Keratinocyte (primary cell): ENCODE data around the gene ZNF578. TPM values are rescaled to one million over a fixed set of nuclear protein-coding genes. Genes with fewer than 3 reads are reported as not detected.
"Not testable (repeated sequence)": the region's sequence is repeated elsewhere in the genome, so short reads cannot be mapped to it uniquely, and the experiment has no call there.

Source experiments
- DNase-seq: peaks from one replicate; pipeline ENCODE4 v3.0.0-alpha.2; 2011; ENCODE audit warnings: low read depth, missing footprints, low spot score
- FAIRE-seq: peaks from 2 replicates; lab custom pipeline; 2011; peaks lifted over from hg19 to GRCh38; lab: Jason Lieb, UNC
- H2AFZ ChIP-seq: 2 replicates; pipeline ENCODE4 v1.6.0; 2012; ENCODE audit warnings: low read length, control low read depth, inconsistent platforms; ENCODE audit not compliant: control insufficient read depth
- H3K27ac ChIP-seq: 2 replicates; pipeline ENCODE4 v1.5.1; 2011; ENCODE audit warnings: low read length; ENCODE audit not compliant: control insufficient read depth, insufficient read depth
- H3K27me3 ChIP-seq: 3 replicates; pipeline ENCODE4 v1.6.0; 2011; ENCODE audit warnings: low read length; ENCODE audit not compliant: control insufficient read depth, insufficient read depth; ENCODE audit errors: extremely low read depth
- H3K36me3 ChIP-seq, 2 experiments: 2 replicates in 1 of 2; 3 replicates in 1 of 2; pipeline ENCODE4 v1.5.1; 2011; ENCODE audit warnings: low read length in 2 of 2, mild to moderate bottlenecking in 1 of 2; ENCODE audit not compliant: control insufficient read depth in 2 of 2, insufficient read depth in 2 of 2; ENCODE audit errors: extremely low read depth in 1 of 2
- H3K4me1 ChIP-seq: 3 replicates; pipeline ENCODE4 v1.5.1; 2011; ENCODE audit warnings: low read length; ENCODE audit not compliant: control insufficient read depth, insufficient read depth; ENCODE audit errors: extremely low read depth
- H3K4me2 ChIP-seq: 3 replicates; pipeline ENCODE4 v1.6.0; 2011; ENCODE audit warnings: low read depth, low read length; ENCODE audit not compliant: control insufficient read depth, insufficient read depth; ENCODE audit errors: extremely low read depth
- H3K4me3 ChIP-seq, 3 experiments: fragments of 200-600 bp in 1 of 3; sonication (generic) in 1 of 3; 2 replicates in 2 of 3; 3 replicates in 1 of 3; pipeline ENCODE4 v1.5.1; 2011 to 2016; ENCODE audit warnings: low read length in 3 of 3, mild to moderate bottlenecking in 3 of 3, control low read depth in 2 of 3, inconsistent platforms in 1 of 3, low read depth in 1 of 3, mixed read lengths in 1 of 3, mixed run types in 1 of 3, moderate library complexity in 1 of 3; ENCODE audit not compliant: control insufficient read depth in 2 of 3, insufficient read depth in 2 of 3; ENCODE audit errors: extremely low read depth in 1 of 3
- H3K79me2 ChIP-seq: 2 replicates; pipeline ENCODE4 v1.6.0; 2012; ENCODE audit warnings: low read length; ENCODE audit not compliant: control insufficient read depth, insufficient read depth
- H3K9ac ChIP-seq: 3 replicates; pipeline ENCODE4 v1.6.0; 2011; ENCODE audit warnings: low read length; ENCODE audit not compliant: control insufficient read depth, insufficient read depth; ENCODE audit errors: extremely low read depth
- H3K9me1 ChIP-seq: 3 replicates; pipeline ENCODE4 v1.6.0; 2011; ENCODE audit warnings: low read length; ENCODE audit not compliant: control insufficient read depth, insufficient read depth; ENCODE audit errors: extremely low read depth
- H3K9me3 ChIP-seq: 2 replicates; pipeline ENCODE4 v1.5.1; 2012; ENCODE audit warnings: low read depth, low read length; ENCODE audit not compliant: control insufficient read depth
- H4K20me1 ChIP-seq: 3 replicates; pipeline ENCODE4 v1.6.0; 2011; ENCODE audit warnings: low read length; ENCODE audit not compliant: control insufficient read depth, insufficient read depth; ENCODE audit errors: extremely low read depth
- dilution Hi-C: fragments of 300-500 bp; cut with MboI; formaldehyde crosslinking; loops from one replicate; pipeline ENCODE4 v1.7.0; 2020; ENCODE audit warnings: low sequenced_read_pairs; ENCODE audit not compliant: extremely low pct_ligation_motif_present
- polyA plus RNA-seq, 5 experiments: library from polyadenylated mRNA; depleted of rRNA in 3 of 5; stranded (reverse) in 3 of 5; stranded (forward) in 1 of 5; unstranded in 1 of 5; fragments of >200 nt; gene quantifications; 1 replicate in 1 of 5; 2 replicates in 3 of 5; 3 replicates in 1 of 5; pipeline versions ENCODE4 v1.2.1 to v1.2.3, GENCODE V29; 2011 to 2012; ENCODE audit warnings: missing spikeins in 2 of 5, low read depth in 1 of 5, low replicate concordance in 1 of 5

Gene ZNF578
- polyA plus RNA-seq, 1 donor (not counting 4 experiments of a cell fraction or from before 2014, with no cell fraction given), result 0.79 TPM

DNA sequence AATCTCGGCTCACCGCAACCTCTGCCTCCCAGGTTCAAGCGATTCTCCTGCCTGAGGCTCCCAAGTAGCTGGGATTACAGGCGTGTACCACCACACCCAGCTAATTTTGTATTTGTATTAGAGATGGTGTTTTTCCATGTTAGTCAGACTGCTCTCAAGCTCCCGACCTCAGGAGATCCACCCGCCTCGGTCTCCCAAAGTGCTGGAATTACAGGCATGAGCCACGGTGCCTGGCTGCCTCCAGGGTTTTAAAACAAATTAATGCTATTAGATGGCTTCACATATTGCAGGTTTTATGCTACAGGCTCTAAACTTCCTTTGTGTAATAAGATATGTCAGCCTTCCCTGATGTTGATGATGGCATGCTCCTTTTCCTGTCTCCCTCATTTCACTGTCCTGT lies 108.3 kb downstream of the ZNF578 start:
- H3K36me3 ChIP-seq, DNase-seq, H2AFZ ChIP-seq, H3K79me2 ChIP-seq, H3K4me3 ChIP-seq, dilution Hi-C loops, H3K4me2 ChIP-seq, H4K20me1 ChIP-seq, H3K4me1 ChIP-seq, FAIRE-seq, H3K9me1 ChIP-seq, H3K27me3 ChIP-seq, H3K9ac ChIP-seq, H3K27ac ChIP-seq: not testable (repeated sequence)
- peaks cover 16% of the 10 kb centered on the region for H3K9me3 ChIP-seq

Other genes starting within 250 kb of the ZNF578 start
- gene ZNF766, start 184.0 kb upstream of the ZNF578 start, polyA plus RNA-seq, result 7.5 to 10.6 TPM (median 7.9 TPM) in 3 replicates
- 4.9 to 7.5 TPM (median 5.1 TPM) in 3 replicates for gene ZNF480, start 156.4 kb upstream of the ZNF578 start, polyA plus RNA-seq
- 0.78 to 1.8 TPM (median 1.7 TPM) in 3 replicates for gene ZNF610, start 117.3 kb upstream of the ZNF578 start, polyA plus RNA-seq
- gene ZNF880, start 83.6 kb upstream of the ZNF578 start, polyA plus RNA-seq, result 18.7 to 23.9 TPM (median 19.6 TPM) in 3 replicates
- 11.1 to 24.9 TPM (median 18.6 TPM) in 3 replicates for gene ZNF528, start 55.7 kb upstream of the ZNF578 start, polyA plus RNA-seq
- 0.05 TPM in 1 of 3 replicates, not detected in the others for gene ZNF534, start 24.4 kb upstream of the ZNF578 start, polyA plus RNA-seq
- gene ZNF808, start 74.1 kb downstream of the ZNF578 start, polyA plus RNA-seq, result 5.7 to 6.8 TPM (median 5.8 TPM) in 3 replicates
- gene ZNF701, start 116.7 kb downstream of the ZNF578 start, polyA plus RNA-seq, result 6.0 to 7.2 TPM (median 7.0 TPM) in 3 replicates
- 18.3 to 67.3 TPM (median 47.3 TPM) in 3 replicates for gene ZNF83, start 184.8 kb downstream of the ZNF578 start, polyA plus RNA-seq